MM.1S (cell line): ENCODE measurements around the gene GALNT8.

Experiments
- EZH2 ChIP-seq: fragments of 300-600 bp; sonication (generic); optimal IDR thresholded peaks from 2 replicates; pipeline ENCODE3; 2017; ENCODE audit warnings: low read depth, mild to moderate bottlenecking, antibody characterized with exemption, low read length, mixed read lengths
- TF ChIP-seq, protein P1 (sequence below): fragments of 300-600 bp; sonication (generic); IDR thresholded peaks from 2 replicates; pipeline ENCODE4 v1.5.1; 2016; ENCODE audit warnings: antibody characterized with exemption, low read length, mixed read lengths

DNA sequence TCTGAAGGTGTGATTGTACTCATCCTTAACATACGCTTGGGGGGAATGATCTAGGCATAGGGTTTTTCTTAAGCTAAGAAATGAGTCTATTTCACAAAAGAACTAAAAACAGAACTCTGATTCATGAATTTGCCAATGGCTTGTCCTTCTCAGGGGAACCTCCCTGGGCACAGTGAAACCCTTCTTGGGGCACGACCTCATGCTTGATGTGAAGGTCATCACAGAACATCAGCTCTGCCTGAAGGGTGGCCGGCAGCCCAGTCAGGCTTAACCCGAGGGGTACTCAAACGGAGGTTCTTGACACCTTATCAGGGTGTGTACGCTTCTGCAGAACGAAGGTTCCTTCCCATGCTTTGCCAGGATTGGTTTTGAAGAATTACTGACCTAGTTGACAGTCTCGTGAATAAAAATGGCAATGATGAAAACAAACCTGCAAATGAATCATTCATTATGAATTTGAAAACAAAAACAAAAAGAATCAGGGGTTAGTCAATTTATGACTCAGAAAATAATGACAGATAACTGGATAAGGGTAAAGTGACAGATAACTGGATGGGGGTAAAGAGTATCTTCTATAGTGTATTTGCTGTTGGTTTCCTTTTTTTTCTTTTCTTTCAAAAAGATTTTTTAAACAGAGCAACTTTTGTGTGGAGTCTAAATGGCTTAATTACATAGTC lies 86.4 kb downstream of the GALNT8 start:
- TF ChIP-seq, protein P1, sequence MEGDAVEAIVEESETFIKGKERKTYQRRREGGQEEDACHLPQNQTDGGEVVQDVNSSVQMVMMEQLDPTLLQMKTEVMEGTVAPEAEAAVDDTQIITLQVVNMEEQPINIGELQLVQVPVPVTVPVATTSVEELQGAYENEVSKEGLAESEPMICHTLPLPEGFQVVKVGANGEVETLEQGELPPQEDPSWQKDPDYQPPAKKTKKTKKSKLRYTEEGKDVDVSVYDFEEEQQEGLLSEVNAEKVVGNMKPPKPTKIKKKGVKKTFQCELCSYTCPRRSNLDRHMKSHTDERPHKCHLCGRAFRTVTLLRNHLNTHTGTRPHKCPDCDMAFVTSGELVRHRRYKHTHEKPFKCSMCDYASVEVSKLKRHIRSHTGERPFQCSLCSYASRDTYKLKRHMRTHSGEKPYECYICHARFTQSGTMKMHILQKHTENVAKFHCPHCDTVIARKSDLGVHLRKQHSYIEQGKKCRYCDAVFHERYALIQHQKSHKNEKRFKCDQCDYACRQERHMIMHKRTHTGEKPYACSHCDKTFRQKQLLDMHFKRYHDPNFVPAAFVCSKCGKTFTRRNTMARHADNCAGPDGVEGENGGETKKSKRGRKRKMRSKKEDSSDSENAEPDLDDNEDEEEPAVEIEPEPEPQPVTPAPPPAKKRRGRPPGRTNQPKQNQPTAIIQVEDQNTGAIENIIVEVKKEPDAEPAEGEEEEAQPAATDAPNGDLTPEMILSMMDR = no peak
- TF ChIP-seq EZH2 = no peak
